GM12878 (cell line): ENCODE results near the gene IGFALS. TPM values are rescaled to one million over a fixed set of nuclear protein-coding genes. Genes with fewer than 3 reads are reported as not detected.

Source experiments
- BRCA1 ChIP-seq: IDR thresholded peaks from 2 replicates; pipeline ENCODE4 v1.6.1; 2011; ENCODE audit warnings: low read depth, low read length, improper control_type of control experiment
- FOS ChIP-seq: IDR thresholded peaks from 3 replicates; pipeline ENCODE4 v1.6.1; 2011; ENCODE audit warnings: borderline replicate concordance; ENCODE audit not compliant: insufficient read length; ENCODE audit errors: extremely low read depth
- GABPA ChIP-seq: IDR thresholded peaks from 2 replicates; pipeline ENCODE4 v1.6.1; 2014; ENCODE audit warnings: antibody characterized with exemption, low read depth, mild to moderate bottlenecking, inconsistent platforms
- IRF5 ChIP-seq: fragments of 450-650 bp; IDR thresholded peaks from 2 replicates; pipeline ENCODE4 v1.6.1; 2017; ENCODE audit warnings: borderline replicate concordance
- KAT2A ChIP-seq: conservative IDR thresholded peaks from 2 replicates; pipeline ENCODE4 v1.6.1; 2011; ENCODE audit warnings: low read depth, low read length; ENCODE audit not compliant: control insufficient read depth
- LARP7 ChIP-seq: fragments of 450-650 bp; IDR thresholded peaks from 2 replicates; pipeline ENCODE4 v1.6.1; 2017; ENCODE audit warnings: mild to moderate bottlenecking
- MAX ChIP-seq: IDR thresholded peaks from 2 replicates; pipeline ENCODE4 v1.6.1; 2012; ENCODE audit warnings: low read depth, low read length, improper control_type of control experiment
- NFYA ChIP-seq: IDR thresholded peaks from 2 replicates; pipeline ENCODE4 v1.6.1; 2011; ENCODE audit warnings: low read depth, mild to moderate bottlenecking, low read length, improper control_type of control experiment, borderline replicate concordance
- NR2C1 ChIP-seq: fragments of 450-650 bp; IDR thresholded peaks from 2 replicates; pipeline ENCODE4 v1.6.1; 2017; ENCODE audit warnings: antibody characterized with exemption, mild to moderate bottlenecking, moderate library complexity
- NR2C2 ChIP-seq: IDR thresholded peaks from 2 replicates; pipeline ENCODE4 v1.6.1; 2011; ENCODE audit warnings: borderline replicate concordance, low read depth; ENCODE audit not compliant: control insufficient read depth, insufficient read length
- NR2F1 ChIP-seq: fragments of 450-650 bp; conservative IDR thresholded peaks from 2 replicates; pipeline ENCODE4 v1.6.1; 2017; ENCODE audit warnings: mild to moderate bottlenecking
- SUPT20H ChIP-seq: IDR thresholded peaks from 2 replicates; pipeline ENCODE4 v1.6.1; 2011; ENCODE audit warnings: low read depth, mild to moderate bottlenecking, low read length, moderate library complexity, borderline replicate concordance; ENCODE audit not compliant: control insufficient read depth
- ZNF622 ChIP-seq: fragments of 450-650 bp; IDR thresholded peaks from 2 replicates; pipeline ENCODE4 v1.6.1; 2017; ENCODE audit warnings: mild to moderate bottlenecking, inconsistent platforms
- polyA plus RNA-seq, 11 experiments: library from polyadenylated mRNA; depleted of rRNA in 4 of 11; unstranded in 6 of 11; stranded (reverse) in 5 of 11; fragments of >200 nt; fragmentation: Nextera tagmentation in 4 of 11; fragmentation: Illumina TruSeq in 1 of 11; extraction: Ambion mirVana in 4 of 11; extraction: Trizol in 1 of 11; gene quantifications; 1 replicate in 1 of 11; 2 replicates in 10 of 11; pipeline versions ENCODE4 v1.2.1 to v1.2.3, GENCODE V29; 2011 to 2016; ENCODE audit warnings: inconsistent platforms in 2 of 11, missing spikeins in 2 of 11, low read depth in 1 of 11
- total RNA-seq, 4 experiments: library from RNA; depleted of rRNA in 3 of 4; stranded (reverse); fragments of >200 nt in 3 of 4; fragmentation: Illumina TruSeq in 1 of 4; extraction: Trizol in 1 of 4; gene quantifications; 2 replicates each; pipeline versions ENCODE4 v1.2.1 to v1.2.3, GENCODE V29; 2013 to 2021

The IGFALS gene
- total and polyA plus RNA-seq, 10 of the 15 experiments (the other 5 are each of a cell fraction or from before 2014, with no cell fraction given): 0.04 to 0.11 TPM; not detected in 8

- no peak for TF ChIP-seq FOS
- peak; percentile 98 for TF ChIP-seq GABPA
- no peak for TF ChIP-seq BRCA1
- TF ChIP-seq NR2C1: peak; percentile 54
- TF ChIP-seq NFYA: no peak
- peak; percentile 78 for TF ChIP-seq LARP7
- TF ChIP-seq IRF5: no peak
- no peak for TF ChIP-seq KAT2A
- no peak for TF ChIP-seq ZNF622
- TF ChIP-seq NR2F1: 0 out of 2 replicates have a peak, but pooled peaks have one; percentile 68
- no peak for TF ChIP-seq NR2C2
- no peak for TF ChIP-seq SUPT20H
- peak; percentile 15; the same call in 1 of the 2 replicates for TF ChIP-seq MAX
Observed at GRCh38 chr16:1772908-1773702, 20.4 kb downstream of the IGFALS start, which contains the start of gene MRPS34 (continued).
